Suppressor macrophage (primary cell): ENCODE results near the gene CUL1.

Experiments used
- DNase-seq, 4 experiments: peaks; one replicate each; pipeline ENCODE4 v3.0.0-alpha.2; 2020 to 2022

Gene CUL1

DNA sequence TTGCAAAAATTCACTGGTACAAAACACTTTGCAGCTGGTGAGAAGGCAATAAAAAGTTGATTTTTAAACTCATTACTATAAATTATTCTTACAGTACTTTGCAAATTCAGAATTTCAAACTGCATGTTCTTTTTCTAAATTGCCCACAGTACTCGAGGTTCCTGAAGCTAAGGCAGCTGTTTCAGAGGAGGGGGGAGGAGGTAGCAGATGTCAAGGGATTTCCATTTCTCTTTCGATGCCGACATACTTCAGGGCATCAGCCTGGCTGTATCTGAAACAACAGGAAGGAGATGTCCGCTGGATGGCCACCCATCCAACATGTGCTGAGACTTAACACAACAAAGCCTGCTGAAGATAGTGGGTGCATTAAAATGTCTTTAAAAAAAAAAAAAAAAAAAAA is 108.7 kb downstream of the CUL1 start:
- no peak for DNase-seq

- DNase-seq = no peak
These were observed 111.2 kb downstream of the CUL1 start for GRCh38 chr7:148809856-148810255.

GRCh38 chr7:148811892-148812291 is 113.2 kb downstream of the CUL1 start:
- no peak for DNase-seq

DNA sequence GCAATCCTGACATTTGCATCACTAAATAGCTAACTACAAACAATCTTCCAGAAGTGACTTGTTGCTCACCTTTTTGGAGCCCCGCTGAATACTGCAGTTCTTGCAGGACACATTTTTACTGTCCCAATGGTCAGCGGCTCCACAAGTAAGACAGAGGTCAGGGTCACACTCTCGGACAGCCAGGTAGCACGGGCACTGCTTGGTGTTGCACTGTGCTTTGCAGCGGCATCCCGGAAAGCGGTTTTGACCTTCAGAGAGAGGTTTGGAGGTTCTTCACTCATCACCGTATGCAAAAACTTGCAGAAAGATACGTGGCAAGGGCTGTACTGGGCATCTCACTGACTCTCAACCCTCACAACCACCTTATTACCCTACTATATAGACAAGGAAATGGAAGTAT is 115.2 kb downstream of the CUL1 start:
- DNase-seq = no peak

DNA sequence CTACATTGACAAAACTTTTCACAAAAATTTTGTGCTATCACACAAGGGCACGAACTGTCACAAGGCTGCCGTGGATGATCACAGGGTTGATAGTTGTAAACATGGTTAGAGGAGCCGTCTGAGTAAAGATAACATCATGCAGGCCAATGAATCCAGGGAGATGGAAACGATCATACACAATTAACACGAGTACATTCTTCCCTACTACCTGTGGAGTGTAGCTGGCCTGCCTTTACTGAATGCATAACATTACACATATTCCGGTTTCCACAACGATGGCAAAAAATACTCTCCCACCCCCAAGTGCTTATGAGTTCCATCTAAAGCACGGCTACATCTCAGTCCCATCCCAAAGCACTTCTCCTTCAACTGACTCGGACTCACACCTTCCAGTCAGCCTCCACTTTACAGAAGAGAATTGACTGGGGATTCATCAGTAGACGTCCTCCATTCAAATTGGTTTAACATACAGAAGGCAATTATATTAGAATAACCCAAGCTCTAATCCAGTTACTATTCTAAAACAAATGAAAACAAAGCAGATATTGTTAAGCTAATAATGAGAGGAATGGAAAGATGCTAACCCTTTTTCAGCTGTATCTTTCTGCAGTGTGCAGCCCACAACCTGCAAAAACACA is 116.3 kb downstream of the CUL1 start:
- no peak for DNase-seq

DNA sequence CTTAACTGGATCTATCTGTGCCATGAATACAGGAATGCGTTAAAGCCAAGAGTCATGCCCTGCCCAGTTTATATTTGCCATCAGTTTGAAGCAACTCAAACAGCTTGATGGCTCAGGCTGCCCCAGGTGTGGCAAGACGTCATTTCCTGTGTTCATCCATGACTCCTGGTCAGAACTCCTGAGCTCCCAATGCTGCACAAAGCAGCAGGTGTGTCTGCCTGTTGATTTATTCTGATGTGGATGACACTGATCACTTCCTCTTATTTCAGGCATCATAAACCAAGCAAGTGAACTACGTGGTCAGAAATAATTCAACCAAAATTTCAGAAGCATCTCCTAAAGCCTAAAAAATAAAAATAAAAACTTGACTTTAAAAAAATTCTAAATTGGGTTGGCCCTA is 116.9 kb downstream of the CUL1 start:
- DNase-seq = no peak

- DNase-seq = no peak
These were observed 121.1 kb downstream of the CUL1 start for GRCh38 chr7:148819697-148820360.

DNA sequence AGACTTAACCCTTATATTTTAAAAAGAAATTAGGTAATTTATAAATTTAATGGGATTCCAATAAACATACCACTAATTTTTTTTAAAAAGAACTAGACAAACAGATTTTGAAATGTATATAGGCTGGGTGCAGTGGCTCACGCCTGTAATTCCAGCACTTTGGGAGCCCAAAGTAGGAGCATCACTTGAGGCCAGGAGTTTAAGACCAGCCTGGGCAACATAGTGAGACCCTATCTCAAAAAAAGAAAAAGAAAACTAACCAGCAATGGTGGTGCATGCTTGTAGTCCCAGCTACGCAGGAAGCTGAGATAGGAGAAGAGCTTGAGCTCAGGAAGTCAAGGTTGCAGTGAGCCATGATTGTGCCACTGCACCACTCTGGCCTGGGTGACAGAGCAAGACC is 122.7 kb downstream of the CUL1 start:
- DNase-seq = no peak

DNA sequence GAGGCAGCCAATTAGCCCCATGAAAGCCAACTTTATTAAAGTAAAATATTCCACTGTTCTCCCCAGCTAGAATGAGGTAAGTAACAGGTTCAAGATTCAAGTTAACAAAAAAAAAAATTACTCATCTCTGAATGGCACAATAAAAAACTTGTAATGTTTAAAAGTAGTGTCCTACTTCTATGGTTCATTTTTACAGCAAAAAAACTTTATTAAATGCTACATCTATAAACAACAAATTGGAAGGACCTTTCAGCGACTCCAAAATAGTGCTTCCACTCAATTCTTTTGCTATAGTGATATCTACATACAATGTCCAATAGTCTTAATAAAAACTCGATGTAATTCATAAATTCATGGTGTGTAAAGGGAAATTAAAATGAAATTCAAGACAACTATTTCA is 126.2 kb downstream of the CUL1 start:
- DNase-seq = no peak

GRCh38 chr7:148825338-148825737 is 126.6 kb downstream of the CUL1 start:
- DNase-seq = no peak

DNA sequence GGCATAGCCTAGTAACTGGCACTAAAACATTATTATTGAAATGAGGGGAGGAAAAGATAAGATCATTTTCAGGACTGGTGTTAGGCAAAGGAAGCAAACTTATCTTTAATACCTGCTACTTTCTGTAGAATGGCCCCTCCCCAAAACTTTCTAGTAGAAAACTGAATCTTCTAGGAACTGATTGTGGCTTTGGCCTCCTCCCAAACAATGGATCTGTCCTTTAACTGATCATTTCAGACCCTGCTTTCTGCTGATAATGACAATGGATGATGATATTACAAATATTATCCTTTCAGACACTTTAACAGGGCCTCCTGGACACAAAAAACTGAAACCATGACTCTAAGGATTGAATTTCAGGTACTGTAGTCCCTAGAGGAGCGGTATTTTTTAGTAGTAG is 130.3 kb downstream of the CUL1 start:
- DNase-seq = no peak

- DNase-seq = no peak
These were observed 132.4 kb downstream of the CUL1 start for GRCh38 chr7:148830897-148831692.

DNA sequence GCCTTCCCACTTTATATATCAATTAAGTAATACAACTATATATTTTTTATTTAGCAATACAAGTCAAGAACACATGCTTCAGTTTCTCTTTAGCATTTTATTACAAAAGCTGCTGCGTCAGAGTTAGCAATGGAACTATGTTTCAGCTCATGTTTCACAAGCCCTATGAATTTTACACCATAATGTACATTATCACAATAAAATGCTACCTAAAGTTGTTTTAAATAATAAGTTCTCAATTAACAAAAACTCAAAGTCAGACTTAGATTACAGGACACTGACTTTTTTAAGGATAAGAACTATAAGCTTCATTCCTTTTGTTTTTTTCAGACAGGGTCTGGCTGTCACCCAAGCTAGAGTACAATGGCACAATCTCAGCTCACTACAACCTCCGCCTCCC is 133.1 kb downstream of the CUL1 start:
- no peak for DNase-seq

DNA sequence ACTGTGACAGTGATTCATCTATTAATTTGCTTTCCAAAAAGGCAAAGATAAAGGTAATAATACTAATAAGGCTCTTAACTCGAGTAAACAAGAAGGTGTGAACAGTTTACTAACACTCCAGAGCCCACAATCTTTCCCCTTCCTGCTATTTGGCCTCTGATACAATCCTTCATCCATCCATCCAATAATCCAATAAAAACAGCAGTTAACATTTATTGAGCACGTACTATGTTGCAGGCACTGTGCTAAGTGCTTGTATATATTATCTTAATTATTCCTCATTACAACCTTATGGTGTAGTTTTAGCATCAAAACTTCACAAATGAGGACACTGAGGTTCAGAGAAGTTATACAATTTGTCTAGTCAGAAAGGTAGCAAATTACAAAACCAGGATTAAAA is 135.9 kb downstream of the CUL1 start:
- no peak for DNase-seq

- DNase-seq = no peak
These were observed 137.2 kb downstream of the CUL1 start for GRCh38 chr7:148835854-148836253.

GRCh38 chr7:148838905-148839304 is 140.2 kb downstream of the CUL1 start:
- DNase-seq = no peak

GRCh38 chr7:148847815-148848734 is 149.4 kb downstream of the CUL1 start:
- DNase-seq = no peak

DNA sequence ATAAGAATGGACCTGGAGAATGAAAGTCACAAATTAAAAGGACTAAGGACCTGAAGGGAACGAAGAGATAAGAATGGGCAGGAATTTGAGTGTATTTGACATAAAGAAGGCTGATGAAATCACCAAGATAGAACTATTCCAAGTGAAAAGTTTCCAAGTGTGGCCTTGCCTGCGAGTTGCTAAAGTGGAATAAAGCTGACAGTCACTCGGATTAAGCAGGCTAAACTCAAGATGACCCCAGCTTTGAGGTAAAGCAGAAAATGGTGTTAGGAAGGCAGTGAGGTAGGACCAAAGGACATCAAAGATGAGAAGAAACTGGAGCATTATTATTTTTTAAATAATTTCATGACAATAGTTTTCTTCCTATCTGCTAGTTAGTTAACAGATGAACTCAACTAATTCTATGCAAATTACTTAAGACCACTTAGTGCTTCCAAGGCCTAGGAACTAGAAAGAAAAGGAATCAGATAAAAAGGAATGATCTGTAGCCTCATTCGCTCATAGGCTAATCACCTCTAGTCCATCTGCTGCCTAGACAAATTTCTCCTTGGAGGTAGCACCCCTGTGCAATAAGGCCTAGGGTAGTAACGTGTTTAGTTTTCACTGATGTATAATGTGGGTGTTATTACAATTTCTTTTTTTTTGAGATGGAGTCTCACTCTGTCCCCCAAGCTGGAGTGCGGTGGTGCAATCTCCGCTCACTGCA is 150.8 kb downstream of the CUL1 start:
- no peak for DNase-seq

GRCh38 chr7:148850564-148850963 is 151.9 kb downstream of the CUL1 start:
- DNase-seq = no peak
